DMS 273 (cell line): ENCODE measurements around the gene TAF11L2.
"Not testable (repeated sequence)": the region's sequence is repeated elsewhere in the genome, so short reads cannot be mapped to it uniquely, and the experiment has no call there.

ENCODE experiments used
- DNase-seq: peaks from one replicate; lab custom pipeline; 2025; ENCODE audit not compliant: unreplicated experiment; lab: John Stamatoyannopoulos, UW

Gene TAF11L2

GRCh38 chr5:17524935-17525334 is 26.9 kb downstream of the TAF11L2 start, which contains the start of gene TAF11L5:
Gene TAF11L5, plus strand, starts transcription at chr5:17525235.
- DNase-seq = not testable (repeated sequence)

GRCh38 chr5:17526504-17526903 is 28.5 kb downstream of the TAF11L2 start:
- not testable (repeated sequence) for DNase-seq

DNA sequence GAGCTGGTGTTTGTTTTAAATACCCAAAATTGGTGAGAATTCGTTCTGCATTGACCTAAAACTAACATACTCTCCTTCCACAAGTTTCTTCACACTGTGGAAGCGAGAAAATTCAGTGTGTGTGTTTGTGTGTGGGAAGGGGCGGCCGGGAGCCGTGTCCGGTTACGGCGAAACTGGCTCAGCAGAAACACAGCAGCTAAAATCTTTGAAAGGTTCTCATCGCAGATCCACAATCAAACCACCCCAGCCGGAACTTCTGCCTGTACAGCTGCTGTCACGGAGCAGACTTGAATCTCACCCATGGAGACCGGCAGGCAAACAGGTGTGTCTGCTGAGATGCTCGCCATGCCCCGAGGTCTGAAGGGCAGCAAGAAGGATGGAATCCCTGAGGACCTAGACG is 30.3 kb downstream of the TAF11L2 start, which contains the start of gene TAF11L6:
Gene TAF11L6 (plus strand): TSS at position 301 of the 400 bp plus-strand sequence.
- DNase-seq = not testable (repeated sequence)
